ENCODE data around the gene GPRC5D. TPM values are rescaled to one million over a fixed set of nuclear protein-coding genes. Genes with fewer than 3 reads are reported as not detected.

The GPRC5D gene
- total and polyA plus RNA-seq, 9 of the 15 experiments (the other 6 are each of a cell fraction or from before 2014, with no cell fraction given) = 1.0 to 1.1 TPM; not detected in 7

- TF ChIP-seq ZBTB5 (IDR thresholded peaks at IDR 0.05) (no peak), SP2 (IDR thresholded peaks at IDR 0.05; ENCODE audit: extremely low read depth, low read depth, low read length, poor library complexity, severe bottlenecking) (no peak), ZNF133 (CRISPR knock-in tag; IDR thresholded peaks at IDR 0.05) (no peak)
Observed at GRCh38 chr12:12938541-12938940, 13.4 kb downstream of the GPRC5D start (continued).

GRCh38 chr12:12936983-12937491 is 14.9 kb downstream of the GPRC5D start:
- 96% methylated on average over 9 of the region's 11 CpGs for WGBS (ENCODE audit: insufficient coverage, low coverage, missing lambda C conversion rate)
- H3K9ac ChIP-seq (ENCODE audit: insufficient read depth in 1 of 2, low read depth in 2 of 2, low read length in 2 of 2) = no peak overlapping the region
- H3K9me1 ChIP-seq (ENCODE audit: control insufficient read depth, insufficient read depth, low read length) = no peaks in the 10 kb centered on the region
- ATAC-seq = no peak
- POLR2A ChIA-PET = no interaction called here
- H3K27ac ChIP-seq (ENCODE audit: extremely low read depth, low read depth, low read length) = no peak overlapping the region
- no peaks in the 10 kb centered on the region for H3K9me3 ChIP-seq (replicated peaks; ENCODE audit: control insufficient read depth, insufficient read depth, low read depth, low read length)
- H3K36me3 ChIP-seq (ENCODE audit: control insufficient read depth, insufficient read depth, low read length) = no peaks in the 10 kb centered on the region; the same call in 2 of the 3 replicates
- no TSS peak for BruUV-seq (replicated peaks)
- no peak overlapping the region for H3K4me3 ChIP-seq
- CTCF ChIA-PET (ENCODE audit: low intra/inter-chr PET ratio) = no interaction called here
- H3K27me3 ChIP-seq (ENCODE audit: control insufficient read depth in 2 of 2, insufficient read depth in 2 of 2, low read length in 2 of 2) = no peaks in the 10 kb centered on the region
- H3K4me1 ChIP-seq (replicated peaks in 1 of 2; ENCODE audit: control insufficient read depth in 2 of 2, insufficient read depth in 2 of 2, low read length in 2 of 2) = no peaks in the 10 kb centered on the region; a peak in 3 of 5 replicates
- DNase-seq (ENCODE audit: extremely low read depth in 1 of 4, low spot score in 3 of 4) = no peak
- no peak overlapping the region for H2AFZ ChIP-seq (ENCODE audit: low read depth, low read length)
- no peaks in the 10 kb centered on the region; the same call in 2 of the 3 replicates for H3K79me2 ChIP-seq (ENCODE audit: control insufficient read depth, insufficient read depth, low read length)
- H4K20me1 ChIP-seq (replicated peaks; ENCODE audit: control insufficient read depth, insufficient read depth, low read length) = no peaks in the 10 kb centered on the region
- no peak overlapping the region for H3K4me2 ChIP-seq (ENCODE audit: insufficient read depth, low read length)
- in situ Hi-C loops (cut with MboI) = no loop called here
- TF ChIP-seq BMI1 (IDR thresholded peaks at IDR 0.05; ENCODE audit: low read length) = no peak
- no peak for TF ChIP-seq ZBTB17 (CRISPR knock-in tag; IDR thresholded peaks at IDR 0.05)
- TF ChIP-seq IFI16 (CRISPR knock-in tag; IDR thresholded peaks at IDR 0.05) = no peak
- no peak for FAIRE-seq
- intact Hi-C loops (cut with micrococcal nuclease) = no loop called here
